ENCODE measurements around the gene PLCB1. TPM values are rescaled to one million over a fixed set of nuclear protein-coding genes. Genes with fewer than 3 reads are reported as not detected.

The PLCB1 gene
- total RNA-seq, 1 donor from 2014 or later = 24.4 TPM

- DNase-seq (ENCODE audit: extremely low read depth, low read depth, low spot score) = no peak
These were observed 602.9 kb downstream of the PLCB1 start for GRCh38 chr20:8735014-8735413.

- no peak for DNase-seq (ENCODE audit: extremely low read depth, low read depth, low spot score)
These were observed 603.6 kb downstream of the PLCB1 start for GRCh38 chr20:8735674-8736073.

- DNase-seq (ENCODE audit: extremely low read depth, low read depth, low spot score) = no peak
These were observed 608.2 kb downstream of the PLCB1 start for GRCh38 chr20:8740265-8740664.

DNA sequence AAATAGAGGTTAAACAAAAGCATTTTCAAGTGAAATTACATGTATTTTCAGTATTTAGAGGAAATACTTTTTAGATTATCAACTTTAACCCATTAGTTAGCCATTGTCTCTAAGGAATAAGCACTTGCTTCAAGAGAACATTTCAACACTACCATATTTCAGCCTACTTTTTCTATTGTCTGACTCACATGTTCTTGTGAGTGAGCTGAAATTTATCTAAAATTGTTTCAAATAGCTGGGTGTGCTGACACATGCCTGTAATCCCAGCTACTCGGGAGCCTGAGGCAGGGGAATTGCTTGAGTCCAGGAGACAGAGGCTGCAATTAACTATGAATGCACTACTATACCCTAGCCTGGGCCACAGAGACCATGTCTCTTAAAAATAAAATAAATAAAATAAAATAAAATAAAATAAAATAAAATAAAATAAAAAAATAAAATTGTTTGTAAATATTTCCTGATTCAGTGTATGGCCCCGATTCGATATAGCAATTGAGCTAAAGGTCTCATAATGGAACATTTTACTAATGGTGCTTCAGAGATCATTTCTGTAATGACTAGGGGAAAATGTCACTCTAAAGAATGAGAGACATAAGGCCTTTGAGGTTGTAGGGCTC, 612.3 kb downstream of the PLCB1 start:
- no peak for DNase-seq (ENCODE audit: extremely low read depth, low read depth, low spot score)

DNA sequence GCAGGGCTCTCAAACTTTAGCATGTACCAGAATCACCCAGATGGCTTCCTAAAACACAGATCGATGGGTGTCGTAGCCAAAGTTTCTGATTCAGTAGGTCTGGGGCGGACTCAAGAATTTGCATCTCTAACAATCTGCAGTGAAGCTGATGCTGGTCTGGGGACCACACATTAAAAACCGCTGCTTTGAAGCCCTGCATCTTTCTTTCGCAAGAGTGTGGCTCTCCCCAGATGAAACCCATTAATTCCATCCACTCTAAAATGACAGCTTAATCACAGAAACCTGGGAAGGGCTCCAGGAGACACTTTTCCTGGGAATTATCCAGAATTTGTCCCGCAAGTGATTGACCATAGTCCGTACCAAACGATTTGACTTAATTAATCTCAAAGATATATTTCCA, 617.0 kb downstream of the PLCB1 start:
- DNase-seq (ENCODE audit: extremely low read depth, low read depth, low spot score) = no peak

GRCh38 chr20:8749986-8750385, 617.9 kb downstream of the PLCB1 start:
- DNase-seq (ENCODE audit: extremely low read depth, low read depth, low spot score) = no peak

DNA sequence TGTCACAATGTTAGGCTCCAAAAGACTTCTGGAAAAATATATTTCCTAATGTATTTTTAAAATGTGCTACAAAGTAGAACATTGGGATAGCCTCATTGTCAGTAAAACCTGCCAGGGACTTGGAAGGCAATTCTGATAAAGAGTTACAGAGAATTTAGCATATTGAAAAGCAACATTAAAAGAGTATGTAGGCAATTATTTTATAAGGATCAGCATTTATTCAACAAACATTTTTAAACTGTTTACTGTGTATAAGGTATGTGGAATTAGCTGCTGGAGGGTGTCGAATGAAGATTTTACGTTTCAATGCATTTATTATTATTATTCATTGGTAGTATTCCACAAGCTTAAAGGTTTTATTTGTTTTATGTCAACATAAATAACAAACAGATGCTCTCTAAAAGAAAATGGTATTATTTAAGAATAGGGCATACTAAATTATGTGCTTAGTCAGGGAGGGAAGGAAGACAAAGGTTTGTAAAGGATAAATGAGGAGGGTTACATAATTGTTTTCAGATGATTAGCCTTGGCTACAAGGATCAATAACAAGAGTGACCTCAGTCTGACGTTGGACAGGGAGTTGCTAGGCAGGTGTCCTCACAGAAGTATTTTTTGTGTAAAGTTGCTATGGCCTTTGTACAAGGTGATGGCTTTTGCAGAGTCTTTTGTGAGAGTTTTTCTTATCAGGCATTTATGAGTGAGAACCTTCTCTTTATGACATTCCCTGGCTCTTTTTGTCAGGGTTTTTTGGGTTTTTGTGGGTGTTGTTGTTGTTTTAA, 623.5 kb downstream of the PLCB1 start:
- DNase-seq (ENCODE audit: extremely low read depth, low read depth, low spot score) = no peak

GRCh38 chr20:8756410-8756809, 624.3 kb downstream of the PLCB1 start:
- no peak for DNase-seq (ENCODE audit: extremely low read depth, low read depth, low spot score)

GRCh38 chr20:8757146-8757545, 625.1 kb downstream of the PLCB1 start:
- no peak for DNase-seq (ENCODE audit: extremely low read depth, low read depth, low spot score)

- DNase-seq (ENCODE audit: extremely low read depth, low read depth, low spot score) = no peak
These were observed 632.4 kb downstream of the PLCB1 start for GRCh38 chr20:8764344-8764962.

GRCh38 chr20:8766868-8767390, 634.9 kb downstream of the PLCB1 start:
- no peak for DNase-seq (ENCODE audit: extremely low read depth, low read depth, low spot score)

- no peak for DNase-seq (ENCODE audit: extremely low read depth, low read depth, low spot score)
These were observed 642.3 kb downstream of the PLCB1 start for GRCh38 chr20:8774412-8774811.

DNA sequence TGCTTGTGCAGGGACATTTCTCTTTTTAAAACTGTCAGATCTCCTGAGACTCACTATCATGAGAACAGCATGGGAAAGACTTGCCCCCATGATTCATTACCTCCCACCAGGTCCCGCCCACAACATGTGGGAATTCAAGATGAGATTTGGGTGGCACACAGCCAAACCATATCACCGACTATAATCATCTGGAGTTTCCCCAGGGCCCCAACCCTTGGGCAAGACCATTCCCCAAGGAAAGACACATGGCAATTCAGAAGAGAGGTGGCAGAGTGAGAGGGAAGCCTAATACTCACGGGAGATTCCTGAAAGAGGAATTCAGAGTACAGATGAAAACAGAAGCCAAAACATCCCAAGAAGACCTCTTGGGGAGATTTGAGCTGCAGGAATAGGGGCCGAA, 645.8 kb downstream of the PLCB1 start:
- no peak for DNase-seq (ENCODE audit: extremely low read depth, low read depth, low spot score)

- DNase-seq (ENCODE audit: extremely low read depth, low read depth, low spot score) = no peak
These were observed 646.3 kb downstream of the PLCB1 start for GRCh38 chr20:8778387-8778786.

- no peak for DNase-seq (ENCODE audit: extremely low read depth, low read depth, low spot score)
These were observed 648.8 kb downstream of the PLCB1 start for GRCh38 chr20:8780915-8781314.

DNA sequence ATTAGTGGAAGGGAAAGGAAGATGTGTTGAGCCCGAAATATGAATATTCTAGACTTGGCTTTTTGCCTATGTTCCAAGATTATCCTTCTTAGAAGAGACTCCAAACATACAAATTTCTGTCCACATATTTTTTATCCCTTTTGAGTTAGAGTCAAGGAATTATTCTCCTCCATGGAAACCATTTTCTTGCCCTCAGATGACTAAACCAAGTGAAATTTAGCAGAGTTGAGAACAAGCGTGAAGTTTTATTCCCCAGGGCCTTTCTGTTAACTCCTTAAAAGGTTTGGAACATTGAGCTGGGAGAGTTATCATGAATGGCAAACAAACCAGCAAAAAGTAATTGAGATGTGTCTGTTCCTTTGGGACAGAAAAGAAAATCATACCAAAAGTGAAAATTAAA, 650.7 kb downstream of the PLCB1 start:
- no peak for DNase-seq (ENCODE audit: extremely low read depth, low read depth, low spot score)

- no peak for DNase-seq (ENCODE audit: extremely low read depth, low read depth, low spot score)
These were observed 651.7 kb downstream of the PLCB1 start for GRCh38 chr20:8783734-8784133.

GRCh38 chr20:8786383-8786782, 654.3 kb downstream of the PLCB1 start:
- DNase-seq (ENCODE audit: extremely low read depth, low read depth, low spot score) = no peak

- no peak for DNase-seq (ENCODE audit: extremely low read depth, low read depth, low spot score)
These were observed 655.0 kb downstream of the PLCB1 start for GRCh38 chr20:8787090-8787489.

DNA sequence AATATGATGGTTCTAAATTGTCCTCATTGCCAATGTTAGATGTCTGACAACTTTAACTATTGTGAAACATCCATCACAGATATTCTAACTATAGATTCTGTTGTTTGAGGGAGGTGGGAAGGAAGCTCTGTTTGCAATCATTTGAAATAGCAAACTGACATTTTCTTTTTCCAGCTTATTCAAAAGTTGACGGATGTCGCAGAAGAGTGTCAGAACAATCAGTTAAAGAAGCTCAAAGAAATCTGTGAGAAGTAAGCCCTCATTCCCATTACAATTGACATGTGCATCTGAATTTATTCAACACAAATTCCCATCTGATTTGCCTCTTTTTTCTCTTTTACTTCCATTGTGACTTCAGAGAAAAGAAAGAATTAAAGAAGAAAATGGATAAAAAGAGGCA, 656.2 kb downstream of the PLCB1 start:
- no peak for DNase-seq (ENCODE audit: extremely low read depth, low read depth, low spot score)

GRCh38 chr20:8788831-8789230, 656.8 kb downstream of the PLCB1 start:
- DNase-seq (ENCODE audit: extremely low read depth, low read depth, low spot score) = no peak

Measured in glomerular endothelial cell (primary cell).